ENCODE data around the gene GBA3.

DNA sequence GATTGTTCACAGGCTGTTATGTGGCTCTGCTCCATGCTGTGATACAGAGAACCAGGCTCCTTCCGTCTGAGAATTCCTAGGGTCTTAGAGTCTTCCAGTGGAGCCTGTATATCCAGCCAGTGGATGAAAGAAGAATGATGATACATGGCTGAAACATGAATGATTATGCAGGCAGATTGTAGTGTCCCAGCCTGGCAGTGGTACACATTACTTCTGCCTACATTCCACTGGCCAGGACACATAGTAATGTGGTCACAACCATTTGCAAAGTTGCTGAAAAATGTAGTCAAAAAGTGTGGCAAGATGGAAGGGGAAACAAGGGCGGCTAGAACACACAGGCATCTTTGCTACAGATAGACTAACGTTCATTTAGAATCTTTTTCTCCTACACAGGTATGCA lies 4.5 kb upstream of the GBA3 start:
- TF ChIP-seq EZH2 (IDR thresholded peaks at IDR 0.05; ENCODE audit: insufficient read depth, poor library complexity, severe bottlenecking), result no peak
- no peak for TF ChIP-seq EZH2phosphoT487 (IDR thresholded peaks at IDR 0.05; ENCODE audit: insufficient read depth, low read depth)

Data from GM23248 (cell line).